K562 treated with DMSO at 1 percent for 24 hours (cell line): ENCODE data around the gene NUDT14. TPM values are rescaled to one million over a fixed set of nuclear protein-coding genes. Genes with fewer than 3 reads are reported as not detected.

Experiments
- total RNA-seq: library from RNA; unstranded; fragments of 300-600 nt; gene quantifications from 2 replicates; pipeline ENCODE4 v1.2.3, GENCODE V29; 2022; ENCODE audit warnings: low read depth; ENCODE audit not compliant: insufficient read depth

The NUDT14 gene
- total RNA-seq = 31.7 and 38.6 TPM in 2 replicates

DNA sequence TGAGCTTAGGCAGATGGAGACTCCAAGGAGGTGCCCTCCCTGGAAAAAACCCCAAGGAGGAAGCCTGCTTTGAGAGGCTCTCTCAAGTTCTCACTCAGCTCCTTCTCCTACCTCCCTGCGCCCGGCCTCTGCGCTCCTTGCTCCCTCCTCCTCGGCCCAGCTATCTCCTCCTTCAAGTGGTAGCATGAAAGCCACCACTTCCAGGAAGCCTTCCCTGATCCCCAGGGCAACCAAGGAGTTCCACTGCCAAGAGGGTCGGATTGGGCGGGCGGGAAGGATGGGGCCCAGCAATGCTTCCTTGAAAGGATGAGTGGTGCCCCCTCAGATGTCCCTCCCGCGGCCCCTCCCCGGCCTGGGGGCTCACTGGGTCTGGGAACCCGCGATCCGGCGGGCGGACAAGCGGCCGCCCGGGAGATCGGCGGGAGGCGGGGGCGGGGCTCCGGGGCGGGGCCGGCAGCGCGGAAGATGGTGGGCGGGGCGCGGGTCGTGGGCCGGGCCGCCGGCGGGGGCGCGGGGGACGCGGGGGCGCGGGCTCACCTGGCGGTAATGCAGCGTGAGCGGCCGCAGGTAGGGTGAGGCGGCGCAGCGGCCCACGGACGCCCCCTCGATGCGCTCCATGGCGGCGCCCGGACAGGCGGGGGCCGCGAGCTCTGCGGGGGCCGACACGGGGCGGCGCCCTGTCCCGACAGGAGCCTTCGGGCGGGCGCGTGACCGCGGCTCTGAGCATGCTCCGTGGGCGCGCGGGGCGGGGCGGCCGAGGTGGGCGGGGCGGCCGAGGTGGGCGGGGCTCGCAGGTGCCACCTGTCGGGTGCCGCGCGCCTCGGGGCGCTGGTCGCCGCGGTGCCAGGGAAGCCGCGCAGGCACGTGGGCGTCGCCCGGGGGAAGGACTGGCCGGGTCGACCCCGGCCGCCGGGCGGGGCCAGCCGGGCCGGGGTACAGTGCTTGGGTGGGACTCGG is at the start of gene NUDT14:
Gene NUDT14 (minus strand): TSS at position 721 of the 957 bp plus-strand sequence. CDS start 103 bp downstream, at position 618.

DNA sequence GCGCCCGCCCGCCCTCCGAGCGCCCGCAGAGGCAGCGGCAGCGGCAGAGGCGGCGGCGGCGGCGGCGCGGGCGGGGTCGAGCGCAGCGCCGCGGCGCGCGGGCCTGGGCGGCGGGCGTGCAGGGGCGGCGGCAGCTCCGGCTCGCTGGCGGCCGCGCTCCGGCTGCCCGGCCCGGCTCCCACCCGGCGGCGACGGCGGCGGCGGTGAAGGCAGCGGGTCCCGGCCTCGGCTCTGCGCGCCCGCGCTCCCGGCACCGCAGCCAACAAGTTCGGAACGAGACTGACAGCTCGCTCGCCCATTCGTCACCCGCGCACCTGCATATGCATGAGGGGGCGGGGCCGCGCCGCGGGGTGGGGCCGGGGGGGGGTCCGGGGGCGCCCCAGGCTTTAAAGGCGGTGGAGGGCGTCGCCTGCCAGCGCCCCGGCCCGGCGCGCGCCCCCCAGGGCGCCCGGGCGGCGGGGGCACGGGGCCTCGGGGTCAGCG is 12.6 kb downstream of the NUDT14 start, which contains the start of gene JAG2:
Gene JAG2 (minus strand): TSS at position 281 of the 483 bp plus-strand sequence. CDS start 356 bp downstream, outside the sequence.

Other genes starting within 250 kb of the NUDT14 start
- gene AHNAK2, start 202.9 kb downstream of the NUDT14 start, total RNA-seq = 0.05 and 0.20 TPM in 2 replicates
- gene CLBA1, start 195.5 kb downstream of the NUDT14 start, total RNA-seq = 3.0 and 3.5 TPM in 2 replicates
- gene CDCA4, start 160.2 kb downstream of the NUDT14 start, total RNA-seq = 41.0 and 44.4 TPM in 2 replicates
- 2.7 and 3.0 TPM in 2 replicates for gene GPR132, start 115.9 kb downstream of the NUDT14 start, total RNA-seq
- gene JAG2, start 12.5 kb downstream of the NUDT14 start, total RNA-seq = 10.1 and 11.9 TPM in 2 replicates
- not detected in 2 replicates for gene BTBD6, start 67.2 kb upstream of the NUDT14 start, total RNA-seq
- gene BRF1, start 119.7 kb upstream of the NUDT14 start, total RNA-seq = 33.4 and 35.6 TPM in 2 replicates
- 26.2 and 33.9 TPM in 2 replicates for gene PACS2, start 133.4 kb upstream of the NUDT14 start, total RNA-seq
- gene TEX22, start 217.2 kb upstream of the NUDT14 start, total RNA-seq = 0.72 and 1.2 TPM in 2 replicates
- 52.9 and 65.7 TPM in 2 replicates for gene MTA1, start 238.5 kb upstream of the NUDT14 start, total RNA-seq